ENCODE measurements around the gene CCDC18.
"Not testable (repeated sequence)": the region's sequence is repeated elsewhere in the genome, so short reads cannot be mapped to it uniquely, and the experiment has no call there.

CCDC18 gene

DNA sequence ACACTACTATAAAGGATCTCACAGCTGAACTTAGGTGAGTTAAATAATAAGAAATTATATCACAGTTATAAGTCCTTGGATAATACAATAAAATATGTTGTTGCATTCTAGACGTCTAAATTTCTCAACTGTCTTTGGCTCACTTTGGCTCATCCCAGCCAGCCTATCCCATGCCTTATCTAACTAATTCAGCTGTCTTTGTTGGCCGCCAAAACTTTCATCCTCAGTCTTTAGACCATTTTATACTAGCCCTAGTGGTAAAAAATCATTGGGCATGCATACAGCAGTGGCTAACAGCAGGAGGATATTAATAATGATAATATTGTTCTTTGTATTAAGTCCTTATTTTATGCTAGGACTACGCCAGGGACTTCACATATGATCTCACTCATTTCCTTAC, 59.3 kb downstream of the CCDC18 start:
- DNase-seq = no peak

DNA sequence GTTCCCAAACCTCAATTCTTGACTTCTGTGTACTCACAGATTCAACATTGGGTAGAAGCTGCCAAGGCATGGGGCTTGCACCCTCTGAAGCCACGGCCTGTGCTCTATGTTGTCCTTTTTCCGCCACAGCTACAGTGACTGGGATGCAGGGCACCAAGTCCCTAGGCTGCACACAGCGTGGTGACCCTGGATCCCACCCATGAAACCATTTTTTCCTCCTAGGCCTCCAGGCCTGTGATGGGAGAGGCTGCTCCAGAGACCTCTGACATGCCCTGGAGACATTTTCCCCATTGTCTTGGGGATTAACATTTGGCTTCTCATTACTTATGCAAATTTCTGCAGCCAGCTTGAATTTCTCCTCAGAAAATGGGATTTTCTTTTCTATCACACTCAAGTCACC, 62.7 kb downstream of the CCDC18 start:
- not testable (repeated sequence) for DNase-seq

DNA sequence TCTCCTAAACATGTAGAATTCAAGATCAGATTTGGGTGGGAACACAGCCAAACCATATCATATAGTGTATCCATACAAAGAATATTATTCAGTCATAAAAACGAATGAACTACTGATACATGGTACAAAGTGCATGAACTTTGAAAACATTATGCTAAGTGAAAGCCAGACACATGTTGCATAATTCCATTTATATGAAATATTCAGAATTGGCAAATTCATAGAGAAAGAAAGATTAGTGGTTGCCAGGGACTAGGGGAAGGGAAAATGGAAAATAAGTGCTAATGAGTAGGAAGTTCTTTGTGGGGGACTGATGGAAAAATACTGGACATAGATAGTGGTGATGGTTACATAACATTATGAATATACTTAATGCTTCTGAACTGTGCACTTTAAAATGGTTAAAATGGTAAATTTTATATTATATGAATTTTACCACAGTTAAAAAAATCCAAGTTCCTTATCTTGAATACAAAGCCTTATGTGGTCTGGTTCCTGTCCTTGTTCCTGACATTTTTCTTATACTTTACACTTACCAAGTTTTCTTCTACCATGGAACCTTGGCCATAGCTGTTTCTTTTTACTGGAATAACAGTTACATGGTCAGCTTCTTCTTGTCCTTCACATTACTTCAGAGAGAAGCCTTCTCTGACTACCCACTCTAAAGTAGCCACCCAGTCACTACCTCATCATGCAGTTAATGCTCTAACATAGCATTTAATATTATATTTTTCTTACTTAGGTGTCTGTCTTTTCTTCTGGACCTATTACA, 64.0 kb downstream of the CCDC18 start:
- DNase-seq = no peak

DNA sequence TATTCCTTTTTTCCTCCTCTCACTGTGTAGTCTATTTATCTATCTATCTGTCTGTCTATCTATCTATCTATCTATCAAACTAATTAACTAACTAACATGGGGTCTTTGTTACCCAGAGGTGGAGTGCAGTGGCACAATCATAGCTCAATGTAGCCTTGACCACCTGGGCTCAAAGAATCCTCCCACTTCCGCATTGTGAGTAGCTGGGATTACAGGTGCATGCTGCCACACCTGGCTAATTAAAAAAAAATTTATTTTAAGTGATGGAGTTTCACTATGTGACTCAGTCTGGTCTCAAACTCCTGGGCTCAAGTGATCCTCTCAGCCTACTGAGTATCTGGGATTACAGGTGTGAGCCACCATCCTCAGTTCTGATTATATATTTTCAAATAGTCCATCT, 71.4 kb downstream of the CCDC18 start:
- DNase-seq = no peak

DNA sequence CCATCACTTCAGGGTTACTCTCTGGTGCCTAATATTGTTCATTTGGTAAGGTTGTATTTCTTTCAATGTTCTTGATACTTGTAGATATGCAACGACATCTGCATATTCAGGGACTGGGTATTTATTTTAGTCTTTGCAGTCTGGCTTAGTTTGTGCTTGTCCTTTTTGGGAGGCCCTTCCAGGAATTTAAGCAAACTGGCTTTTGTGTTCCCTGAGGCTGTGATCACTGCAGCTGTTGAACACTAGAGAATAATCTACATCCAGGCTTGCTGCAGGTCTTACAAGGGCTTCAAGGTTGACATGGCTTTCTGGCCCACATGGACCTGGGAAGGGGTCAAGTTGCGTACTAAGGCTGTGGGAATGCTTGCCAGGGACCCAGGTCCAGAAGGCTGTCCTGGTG, 72.1 kb downstream of the CCDC18 start:
- no peak for DNase-seq

DNA sequence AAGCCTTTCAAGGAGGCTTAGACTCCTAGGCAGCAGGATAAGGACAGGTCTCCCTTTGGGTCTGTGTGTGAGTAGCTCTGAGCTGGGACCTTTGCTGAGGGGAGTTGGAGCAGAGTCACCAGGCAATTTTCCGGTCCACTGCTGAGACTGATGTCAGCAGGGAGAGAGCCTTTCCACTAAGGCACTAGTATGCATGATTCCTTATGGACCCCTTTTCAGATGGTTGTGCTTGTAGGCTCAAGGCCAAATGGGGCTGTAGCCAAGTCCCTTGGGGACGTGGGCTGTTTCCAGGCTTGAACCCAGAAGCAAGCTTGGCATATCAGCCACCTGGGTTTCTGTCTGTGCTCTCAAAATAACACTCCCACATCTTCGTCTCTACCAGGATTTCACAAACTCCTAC, 73.0 kb downstream of the CCDC18 start:
- DNase-seq = no peak

DNA sequence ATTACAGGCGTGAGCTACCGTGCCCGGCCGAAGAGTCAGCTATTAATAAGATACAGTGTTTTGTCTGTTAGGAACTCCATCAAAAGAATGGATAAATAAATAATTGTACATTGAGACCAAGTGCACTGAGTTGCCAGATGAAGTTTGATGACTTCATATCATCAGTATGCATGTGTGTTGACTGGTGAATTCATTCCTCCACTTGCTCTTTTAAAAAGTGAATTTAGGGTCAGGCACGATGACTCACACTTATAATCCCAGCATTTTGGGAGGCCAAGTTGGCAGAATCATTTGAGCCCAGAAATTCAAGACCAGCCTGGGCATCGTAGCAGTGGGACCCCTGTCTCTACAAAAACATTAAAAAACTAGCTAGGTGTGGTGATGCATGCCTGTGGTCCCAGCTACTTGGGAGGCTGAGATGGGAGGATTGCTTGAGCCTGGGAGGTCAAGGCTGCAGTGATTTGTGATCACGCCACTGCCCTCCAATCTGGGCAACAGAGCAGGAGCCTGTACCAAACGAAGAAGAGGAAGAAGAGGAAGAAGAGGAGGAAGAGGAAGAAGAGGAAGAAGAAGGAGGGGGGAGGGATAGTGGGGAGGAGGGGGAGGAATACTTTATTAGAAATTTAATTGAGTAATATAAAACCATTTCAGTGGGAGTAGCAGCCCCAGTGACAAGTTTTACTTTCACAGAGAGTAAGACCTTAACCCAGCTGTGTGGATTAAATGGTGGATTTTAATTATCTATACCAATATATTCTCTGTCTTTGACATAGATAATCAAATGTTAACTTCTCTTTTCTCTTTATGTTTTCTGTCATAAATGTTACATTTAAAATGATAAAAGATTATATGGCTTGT, 74.9 kb downstream of the CCDC18 start:
- DNase-seq = no peak

DNA sequence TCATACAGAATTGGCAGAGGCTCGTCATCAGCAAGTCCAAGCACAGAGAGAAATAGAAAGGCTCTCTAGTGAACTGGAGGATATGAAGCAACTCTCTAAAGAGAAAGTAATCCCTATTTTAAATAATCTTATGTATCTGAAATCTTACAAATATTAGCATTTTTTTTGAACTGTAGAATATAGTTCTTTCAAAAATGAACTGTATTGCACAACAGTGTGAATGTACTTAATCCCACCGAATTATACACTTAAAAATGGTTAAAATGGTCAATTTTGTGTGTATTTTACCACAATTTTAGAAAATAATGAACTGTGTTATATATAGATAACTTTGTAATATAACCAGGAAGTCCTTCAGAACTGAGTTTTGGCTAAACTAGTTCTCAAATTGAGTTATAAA, 75.9 kb downstream of the CCDC18 start:
- no peak for DNase-seq

DNA sequence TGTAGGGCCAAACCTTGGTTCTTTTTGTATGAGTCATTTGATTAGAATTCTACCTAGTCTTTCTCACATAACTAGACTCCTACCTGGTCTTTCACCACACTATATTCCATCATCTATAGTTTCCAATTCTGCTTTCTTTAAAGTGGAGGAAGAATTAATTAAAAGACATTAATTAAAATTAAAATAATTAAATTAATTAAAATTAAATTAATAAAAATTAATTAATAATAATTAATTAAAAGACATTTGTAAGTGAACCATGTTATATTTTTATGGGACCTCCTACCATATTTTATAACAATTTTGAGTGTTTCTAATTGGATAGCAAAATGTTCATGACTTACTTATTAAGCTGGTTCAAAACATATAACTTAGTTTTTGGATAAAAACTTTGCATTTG, 77.4 kb downstream of the CCDC18 start:
- no peak for DNase-seq

DNA sequence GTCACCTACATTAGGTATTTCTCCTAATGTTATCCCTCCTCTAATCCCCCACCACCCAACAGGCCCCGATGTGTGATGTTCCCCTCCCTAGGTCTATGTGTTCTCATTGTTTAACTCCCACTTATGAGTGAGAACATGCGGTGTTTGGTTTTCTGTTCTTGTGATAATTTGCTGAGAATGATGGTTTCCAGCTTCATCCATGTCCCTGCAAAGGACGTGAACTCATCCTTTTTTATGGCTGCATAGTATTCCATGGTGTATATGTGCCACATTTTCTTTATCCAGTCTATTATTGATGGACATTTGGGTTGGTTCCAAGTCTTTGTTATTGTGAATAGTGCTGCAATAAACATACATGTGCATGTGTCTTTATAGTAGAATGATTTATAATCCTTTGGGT, 80.2 kb downstream of the CCDC18 start:
- DNase-seq = not testable (repeated sequence)

DNA sequence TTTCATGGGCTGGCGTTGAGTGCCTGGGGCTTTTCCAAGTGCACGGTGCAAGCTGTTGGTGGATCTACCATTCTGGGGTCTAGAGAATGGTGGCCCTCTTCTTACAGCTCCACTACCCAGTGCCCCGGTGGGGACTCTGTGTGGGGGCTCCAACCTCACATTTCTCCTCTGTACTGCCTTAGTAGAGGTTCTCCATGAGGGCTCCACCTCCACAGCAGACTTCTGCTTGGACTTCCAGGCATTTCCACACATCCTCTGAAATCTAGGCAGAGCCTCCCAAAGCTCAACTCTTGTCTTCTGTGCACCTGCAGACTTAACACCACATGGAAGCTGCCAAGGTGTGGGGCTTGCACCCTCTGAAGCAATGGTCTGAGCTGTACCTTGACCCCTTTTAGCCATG, 82.1 kb downstream of the CCDC18 start:
- DNase-seq = no peak

DNA sequence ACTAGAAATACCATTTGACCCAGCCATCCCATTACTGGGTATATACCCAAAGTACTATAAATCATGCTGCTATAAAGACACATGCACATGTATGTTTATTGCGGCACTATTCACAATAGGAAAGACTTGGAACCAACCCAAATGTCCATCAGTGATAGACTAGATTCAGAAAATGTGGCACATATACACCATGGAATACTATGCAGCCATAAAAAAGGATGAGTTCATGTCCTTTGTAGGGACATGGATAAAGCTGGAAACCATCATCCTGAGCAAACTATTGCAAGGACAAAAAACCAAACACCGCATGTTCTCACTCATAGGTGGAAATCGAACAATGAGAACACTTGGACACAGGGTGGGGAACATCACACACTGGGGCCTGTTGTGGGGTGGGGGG, 88.4 kb downstream of the CCDC18 start:
- DNase-seq = not testable (repeated sequence)

DNA sequence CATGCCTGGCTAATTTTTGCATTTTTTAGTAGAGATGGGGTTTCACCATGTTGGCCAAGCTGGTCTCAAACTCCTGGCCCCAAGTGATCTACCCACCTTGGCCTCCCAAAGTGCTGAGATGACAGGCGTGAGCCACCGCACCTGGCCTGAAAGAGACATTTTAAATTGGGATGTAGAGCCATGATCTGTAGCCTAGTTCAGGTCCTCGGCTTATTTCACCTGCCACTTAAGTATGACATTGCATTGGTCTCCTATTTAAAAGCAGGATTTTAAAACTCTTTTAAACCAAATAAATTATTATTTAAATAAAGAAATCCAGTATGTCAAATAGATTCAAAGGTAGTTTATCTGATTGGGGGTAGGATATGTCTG, 94.7 kb downstream of the CCDC18 start:
- DNase-seq = not testable (repeated sequence)

DNA sequence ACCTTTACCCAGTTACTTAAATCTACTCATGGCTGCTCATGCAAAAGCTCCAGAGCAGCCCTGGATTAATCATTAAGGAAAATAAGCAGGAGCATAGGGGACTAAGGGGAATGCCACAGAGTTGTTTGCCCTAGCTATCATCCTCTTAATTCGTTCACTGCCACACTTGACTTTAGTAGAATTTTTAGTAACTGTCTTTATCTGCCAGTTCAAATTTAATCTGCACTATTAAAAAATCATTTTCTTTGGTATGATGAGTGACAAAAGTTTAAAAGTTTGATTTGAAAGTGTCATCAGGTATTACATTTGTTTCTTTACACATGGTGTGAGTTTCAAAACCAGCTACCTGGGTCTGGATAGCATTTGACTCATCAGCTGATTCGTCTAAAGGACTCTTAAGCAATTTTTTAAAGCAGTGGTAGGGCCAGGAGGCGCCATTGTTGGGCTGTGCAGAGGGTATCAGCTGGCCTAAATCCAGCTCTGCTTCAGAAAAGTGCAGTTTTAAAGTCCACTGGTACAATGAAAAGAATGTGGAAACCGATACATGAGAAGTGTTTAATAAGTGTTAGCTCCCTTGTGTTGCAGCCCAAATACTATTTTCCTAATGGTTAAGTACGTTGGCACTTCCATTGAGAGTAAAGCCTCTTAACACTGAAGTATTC, 95.2 kb downstream of the CCDC18 start:
- peak; percentile 32 for DNase-seq

DNA sequence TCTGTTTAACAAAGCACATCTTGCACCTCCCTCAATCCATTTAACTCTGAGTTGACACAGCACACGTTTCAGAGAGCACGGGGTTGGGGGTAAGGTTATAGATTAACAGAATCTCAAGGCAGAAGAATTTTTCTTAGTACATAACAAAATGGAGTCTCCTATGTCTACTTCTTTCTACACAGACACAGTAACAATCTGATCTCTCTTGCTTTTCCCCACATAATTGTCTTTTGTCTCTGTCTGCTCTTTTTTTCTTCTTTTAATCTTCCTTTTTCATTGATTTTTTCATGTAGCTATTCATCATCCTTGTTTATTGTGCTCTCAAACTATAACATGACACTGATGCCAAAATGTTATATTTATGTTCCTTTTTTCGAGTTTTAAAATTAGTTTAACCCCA, 97.0 kb downstream of the CCDC18 start:
- not testable (repeated sequence) for DNase-seq

DNA sequence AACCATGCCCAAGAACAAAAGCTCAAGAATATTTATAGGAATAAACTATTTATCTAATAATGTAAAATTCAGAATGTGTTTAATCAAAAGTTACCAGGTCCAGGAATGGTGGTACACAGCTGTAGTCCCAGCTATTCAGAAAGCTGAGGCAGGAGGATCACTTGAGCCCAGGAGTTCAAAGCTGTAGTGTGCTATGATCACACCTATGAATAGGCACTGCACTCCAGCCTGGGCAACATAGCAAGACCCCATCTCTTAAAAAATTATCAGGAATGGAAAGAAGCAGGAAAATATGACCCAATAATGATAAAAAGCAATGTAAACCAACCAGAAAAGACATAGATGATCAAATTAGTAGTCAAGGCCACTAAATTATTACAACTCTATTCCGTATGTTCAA, 103.0 kb downstream of the CCDC18 start:
- DNase-seq = no peak

DNA sequence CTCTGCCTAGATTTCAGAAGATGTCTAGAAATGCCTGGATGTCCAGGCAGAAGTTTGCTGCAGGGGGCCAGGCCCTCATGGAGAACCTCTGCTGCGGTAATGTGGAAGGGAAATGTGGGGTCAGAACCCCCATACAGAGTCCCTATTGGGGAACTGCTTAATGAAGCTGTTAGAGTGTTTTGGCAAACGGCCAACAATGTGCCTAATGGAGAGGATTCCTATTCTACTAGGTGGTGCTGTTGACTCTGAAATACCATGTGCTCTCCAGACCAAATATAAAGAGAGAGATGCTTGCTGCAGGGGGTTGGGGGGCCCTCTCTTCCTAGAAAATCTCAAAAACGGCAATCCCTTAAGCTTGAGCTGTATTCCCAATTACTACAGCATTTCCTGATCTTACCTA, 108.0 kb downstream of the CCDC18 start:
- peak; percentile 39 for DNase-seq

DNA sequence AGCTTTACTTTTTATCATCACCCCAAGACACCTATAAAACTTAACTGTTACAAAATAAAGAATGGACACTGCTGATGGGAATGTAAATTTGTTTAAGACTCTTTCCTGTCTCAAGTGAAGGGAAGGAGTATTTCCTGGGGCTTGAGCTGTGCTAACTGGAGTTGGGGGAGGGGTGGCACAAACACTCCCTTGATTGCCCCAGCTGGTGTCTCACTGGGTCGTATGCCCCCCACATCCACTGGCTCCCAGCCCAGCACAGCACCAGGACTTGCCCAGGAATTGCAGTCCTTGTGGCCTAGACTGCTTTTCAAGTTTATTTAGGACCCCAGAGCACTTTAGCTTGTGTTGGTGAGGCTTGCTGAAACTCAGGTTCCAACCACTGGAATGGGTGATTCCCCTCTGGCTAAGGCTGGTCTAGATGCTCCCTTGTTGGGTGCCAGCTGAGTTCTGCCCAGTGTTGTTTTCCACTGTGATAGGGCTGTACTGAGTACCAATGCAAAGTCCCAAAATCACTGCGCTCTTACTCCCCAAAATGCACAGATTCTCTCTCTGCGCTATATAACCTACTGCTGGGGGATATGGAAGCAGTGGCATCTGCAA, 116.1 kb downstream of the CCDC18 start:
- DNase-seq = peak; percentile 31

DNA sequence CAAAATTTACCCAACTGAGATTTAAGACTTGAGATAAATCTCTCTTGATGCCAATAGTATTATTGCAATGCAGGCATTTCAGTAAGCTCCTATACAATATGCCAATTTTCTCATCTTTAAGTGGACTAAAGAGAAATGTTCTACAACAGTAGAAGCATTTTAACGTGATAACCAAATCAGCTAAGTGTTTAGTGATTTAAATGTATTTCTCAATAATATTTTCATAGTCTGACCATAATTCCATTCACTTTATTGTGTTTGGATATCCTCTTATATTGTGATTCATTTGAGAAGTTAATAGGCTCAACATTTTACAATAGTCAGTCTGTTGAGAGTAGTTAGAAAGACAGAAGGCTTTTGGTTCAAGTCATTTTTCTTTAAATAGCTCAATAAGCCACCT, 120.6 kb downstream of the CCDC18 start:
- no peak for DNase-seq

DNA sequence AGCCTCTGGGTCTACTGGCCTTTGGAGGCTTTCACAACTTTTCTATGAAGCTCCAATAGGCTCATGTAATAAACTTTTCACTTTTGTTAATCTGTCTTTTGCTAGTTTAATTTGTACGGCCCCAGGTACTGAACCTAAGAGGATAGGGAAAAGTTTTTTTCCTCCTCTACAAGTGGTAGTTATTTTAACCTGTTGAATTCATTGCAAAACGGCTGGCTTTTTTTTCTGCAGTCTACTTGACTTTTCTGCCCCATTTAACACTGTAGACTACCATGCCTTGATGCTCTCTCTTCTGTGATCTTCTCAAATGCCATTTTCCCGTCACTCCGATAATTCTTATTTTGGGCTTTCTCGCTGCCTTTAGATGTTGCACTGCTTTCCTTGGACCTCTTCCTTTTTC, 121.6 kb downstream of the CCDC18 start:
- no peak for DNase-seq

DNA sequence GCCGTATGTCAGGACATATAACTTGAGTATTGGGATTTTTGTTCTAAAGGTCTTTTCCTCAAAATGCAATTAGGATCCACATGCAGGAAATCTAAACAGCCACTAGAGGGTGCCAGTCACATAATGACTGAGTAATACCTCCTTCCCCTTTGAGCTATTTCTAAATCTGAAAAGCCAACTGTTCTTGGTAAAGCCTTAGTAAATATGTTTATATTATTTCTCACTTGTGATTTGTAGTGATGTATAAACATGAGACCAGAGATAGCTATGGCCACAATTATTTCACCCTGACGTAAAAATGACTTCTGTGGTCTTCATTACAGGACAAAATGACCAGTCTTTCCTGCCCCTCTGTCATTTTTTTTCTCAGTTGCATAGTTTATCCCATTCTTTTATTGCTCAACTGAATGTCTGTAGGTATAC, 124.2 kb downstream of the CCDC18 start:
- peak; percentile 85 for DNase-seq

DNA sequence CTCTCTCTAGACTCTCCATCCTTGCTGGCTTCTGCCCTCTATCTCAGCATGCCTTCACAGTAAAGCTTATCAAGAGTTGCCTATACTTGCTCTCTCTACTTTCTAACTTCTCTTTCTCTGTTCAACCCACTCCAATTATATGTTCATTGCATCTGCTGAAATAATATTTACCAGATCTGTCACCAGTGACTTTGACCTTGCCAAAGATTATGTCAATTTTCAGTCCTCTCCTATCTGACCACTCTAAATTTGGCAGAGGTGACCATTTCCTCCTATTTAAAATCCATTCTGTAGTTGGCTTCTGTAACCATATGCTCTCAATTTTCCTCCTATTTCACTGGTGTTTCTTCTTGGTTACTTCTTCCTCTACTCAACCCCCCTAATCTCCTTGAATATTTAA, 126.4 kb downstream of the CCDC18 start:
- DNase-seq = no peak

DNA sequence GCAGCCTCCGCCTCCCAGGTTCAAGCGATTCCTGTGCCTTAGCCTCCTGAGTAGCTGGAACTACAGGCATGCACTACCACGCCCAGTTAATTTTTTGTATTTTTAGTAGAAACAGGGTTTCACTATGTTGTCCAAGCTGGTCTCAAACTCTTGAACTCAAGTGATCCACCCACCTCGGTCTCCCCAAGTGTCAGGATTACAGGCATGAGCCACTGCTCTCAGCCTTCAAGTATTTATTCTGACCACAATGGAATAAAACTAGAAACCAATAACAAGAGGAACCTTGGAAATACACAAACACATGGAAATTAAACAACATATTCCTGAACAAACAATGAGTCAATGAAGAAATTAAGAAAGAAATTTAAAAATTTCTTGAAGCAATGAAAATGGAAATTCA, 132.5 kb downstream of the CCDC18 start:
- no peak for DNase-seq
